ENCODE data around the gene CDK3.
"Not testable (repeated sequence)": the region's sequence is repeated elsewhere in the genome, so short reads cannot be mapped to it uniquely, and the experiment has no call there.

DNA sequence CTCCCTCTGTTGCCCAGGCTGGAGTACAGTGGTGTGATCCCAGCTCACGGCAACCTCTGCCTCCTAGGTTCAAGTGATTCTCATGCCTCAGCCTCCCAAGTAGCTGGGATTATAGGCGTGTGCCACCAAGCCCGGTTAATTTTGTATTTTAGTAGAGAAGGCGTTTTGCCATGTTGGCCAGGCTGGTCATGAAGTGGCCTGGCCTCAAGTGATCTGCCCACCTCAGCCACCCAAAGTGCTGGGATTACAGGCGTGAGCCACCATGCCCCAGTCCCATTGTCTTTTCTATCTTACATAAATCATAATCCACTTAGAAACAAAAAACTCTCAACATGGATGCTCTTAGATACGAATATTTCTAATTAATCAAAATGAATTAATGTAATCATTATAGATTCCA is 25.5 kb upstream of the CDK3 start:
- not testable (repeated sequence) for TF ChIP-seq SP1 (IDR thresholded peaks at IDR 0.05); CTCF (IDR thresholded peaks at IDR 0.05; ENCODE audit: low read depth, low read length, missing input control); MAX (IDR thresholded peaks at IDR 0.05)
- TF ChIP-seq, protein P1, sequence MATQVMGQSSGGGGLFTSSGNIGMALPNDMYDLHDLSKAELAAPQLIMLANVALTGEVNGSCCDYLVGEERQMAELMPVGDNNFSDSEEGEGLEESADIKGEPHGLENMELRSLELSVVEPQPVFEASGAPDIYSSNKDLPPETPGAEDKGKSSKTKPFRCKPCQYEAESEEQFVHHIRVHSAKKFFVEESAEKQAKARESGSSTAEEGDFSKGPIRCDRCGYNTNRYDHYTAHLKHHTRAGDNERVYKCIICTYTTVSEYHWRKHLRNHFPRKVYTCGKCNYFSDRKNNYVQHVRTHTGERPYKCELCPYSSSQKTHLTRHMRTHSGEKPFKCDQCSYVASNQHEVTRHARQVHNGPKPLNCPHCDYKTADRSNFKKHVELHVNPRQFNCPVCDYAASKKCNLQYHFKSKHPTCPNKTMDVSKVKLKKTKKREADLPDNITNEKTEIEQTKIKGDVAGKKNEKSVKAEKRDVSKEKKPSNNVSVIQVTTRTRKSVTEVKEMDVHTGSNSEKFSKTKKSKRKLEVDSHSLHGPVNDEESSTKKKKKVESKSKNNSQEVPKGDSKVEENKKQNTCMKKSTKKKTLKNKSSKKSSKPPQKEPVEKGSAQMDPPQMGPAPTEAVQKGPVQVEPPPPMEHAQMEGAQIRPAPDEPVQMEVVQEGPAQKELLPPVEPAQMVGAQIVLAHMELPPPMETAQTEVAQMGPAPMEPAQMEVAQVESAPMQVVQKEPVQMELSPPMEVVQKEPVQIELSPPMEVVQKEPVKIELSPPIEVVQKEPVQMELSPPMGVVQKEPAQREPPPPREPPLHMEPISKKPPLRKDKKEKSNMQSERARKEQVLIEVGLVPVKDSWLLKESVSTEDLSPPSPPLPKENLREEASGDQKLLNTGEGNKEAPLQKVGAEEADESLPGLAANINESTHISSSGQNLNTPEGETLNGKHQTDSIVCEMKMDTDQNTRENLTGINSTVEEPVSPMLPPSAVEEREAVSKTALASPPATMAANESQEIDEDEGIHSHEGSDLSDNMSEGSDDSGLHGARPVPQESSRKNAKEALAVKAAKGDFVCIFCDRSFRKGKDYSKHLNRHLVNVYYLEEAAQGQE (IDR thresholded peaks at IDR 0.05), result not testable (repeated sequence)
